Suprapubic skin (tissue), 4 donors: ENCODE data around the gene ZBTB16. TPM values are rescaled to one million over a fixed set of nuclear protein-coding genes. Genes with fewer than 3 reads are reported as not detected.

Experiments
- DNase-seq, 2 donors: peaks; one replicate each; pipeline ENCODE4 v3.0.0-alpha.2; 2019; ENCODE audit warnings: low spot score in 2 of 2
- H3K27ac ChIP-seq: fragments of 200-600 bp; sonication (generic); one replicate; pipeline ENCODE4 v1.5.1; 2019
- H3K27me3 ChIP-seq: fragments of 200-600 bp; sonication (generic); one replicate; pipeline ENCODE4 v1.5.1; 2019
- H3K36me3 ChIP-seq: fragments of 200-600 bp; sonication (generic); one replicate; pipeline ENCODE4 v1.5.1; 2019
- H3K4me1 ChIP-seq: fragments of 200-600 bp; sonication (generic); one replicate; pipeline ENCODE4 v1.5.1; 2019
- H3K4me3 ChIP-seq: fragments of 200-600 bp; sonication (generic); one replicate; pipeline ENCODE4 v1.5.1; 2019; ENCODE audit warnings: mild to moderate bottlenecking
- H3K9me3 ChIP-seq: fragments of 200-600 bp; sonication (generic); one replicate; pipeline ENCODE4 v1.5.1; 2019
- CTCF ChIP-seq, 2 donors: fragments of 200-600 bp in 1 of 2; fragments of 450-650 bp in 1 of 2; sonication (generic) in 1 of 2; IDR thresholded peaks; one replicate each; pipeline ENCODE4 v1.5.1; 2016 to 2019; ENCODE audit warnings: antibody characterized with exemption in 2 of 2, mild to moderate bottlenecking in 1 of 2, moderate library complexity in 1 of 2
- EP300 ChIP-seq: sonication (generic); formaldehyde crosslinking; IDR thresholded peaks from one replicate; pipeline ENCODE4 v1.6.1; 2017; ENCODE audit warnings: antibody characterized with exemption
- POLR2A ChIP-seq, 2 donors: fragments of 450-650 bp; IDR thresholded peaks; one replicate each; pipeline ENCODE4 v1.6.1; 2017; ENCODE audit warnings: antibody characterized with exemption in 2 of 2, mild to moderate bottlenecking in 2 of 2, moderate library complexity in 2 of 2
- POLR2AphosphoS5 ChIP-seq, 3 donors: sonication (generic); formaldehyde crosslinking; IDR thresholded peaks; one replicate each; pipeline ENCODE4 v1.6.1; 2017; ENCODE audit warnings: antibody characterized with exemption in 3 of 3
- WGBS: methylation state at CpG from one replicate; pipeline ENCODE4 v1.1.5; 2018; 5-methylcytosine and 5-hydroxymethylcytosine counted together
- total RNA-seq, 4 donors: library from RNA; depleted of rRNA; stranded (reverse); fragments of >200 nt; gene quantifications; one replicate each; pipeline ENCODE4 v1.1.0, GENCODE V29; 2016

Gene ZBTB16
- total RNA-seq, 4 donors from 2014 or later: 142 to 474 (median 232) TPM

- no peak overlapping the region for H3K4me3 ChIP-seq
- peak overlapping the region; percentile 59 for H3K27ac ChIP-seq
- peaks cover 29% of the 10 kb centered on the region for H3K4me1 ChIP-seq
- WGBS: 63% methylated on average over 3 of the region's 6 CpGs
- no peaks in the 10 kb centered on the region for H3K9me3 ChIP-seq
- DNase-seq: peak in 1 of 2 donors; percentile 86
- no peaks in the 10 kb centered on the region for H3K36me3 ChIP-seq
- peak in 1 of 3 donors; percentile 2 for TF ChIP-seq POLR2AphosphoS5 (IDR thresholded peaks at IDR 0.05)
- peak in 1 of 2 donors; percentile 17 for TF ChIP-seq CTCF (IDR thresholded peaks at IDR 0.05)
- no peak for TF ChIP-seq POLR2A (IDR thresholded peaks at IDR 0.05)
- peaks cover 2% of the 10 kb centered on the region for H3K27me3 ChIP-seq
Measured at GRCh38 chr11:114280696-114281095, 221.2 kb downstream of the ZBTB16 start.

GRCh38 chr11:114281388-114281956, 222.0 kb downstream of the ZBTB16 start:
- 36% methylated on average over 1 of the region's 1 CpG for WGBS
- Histone ChIP-seq H3K4me1 (peaks cover 29% of the 10 kb centered on the region), H3K9me3 (no peaks in the 10 kb centered on the region), H3K36me3 (no peaks in the 10 kb centered on the region), H3K27me3 (peaks cover 2% of the 10 kb centered on the region), H3K4me3 (no peak overlapping the region), H3K27ac (peak overlapping the region; percentile 49)
- no peak for TF ChIP-seq POLR2A (IDR thresholded peaks at IDR 0.05)
- TF ChIP-seq POLR2AphosphoS5 (IDR thresholded peaks at IDR 0.05): no peak
- TF ChIP-seq CTCF (IDR thresholded peaks at IDR 0.05): no peak
- no peak for TF ChIP-seq EP300
- no peak for DNase-seq

DNA sequence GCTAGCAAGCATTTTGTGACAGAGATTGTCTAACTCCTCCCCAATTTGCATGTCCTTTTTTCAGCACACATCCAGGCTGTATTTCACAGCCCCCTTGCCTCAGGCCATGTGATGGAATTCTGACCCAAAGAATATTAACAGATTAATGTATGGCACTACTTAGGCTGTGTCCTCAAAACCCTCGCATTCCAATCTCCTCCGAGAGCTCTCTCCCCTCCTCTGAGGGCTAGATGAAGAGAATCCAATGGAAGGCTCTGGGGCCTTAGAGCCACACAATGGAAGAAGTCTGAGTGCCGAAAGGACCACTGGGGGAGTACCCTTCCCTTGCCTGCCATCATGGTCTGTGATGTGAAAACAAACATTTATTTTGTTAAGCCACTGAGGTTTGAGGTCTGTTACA, 223.0 kb downstream of the ZBTB16 start:
- 81% methylated on average over 3 of the region's 3 CpGs for WGBS
- Histone ChIP-seq H3K27ac (no peak overlapping the region), H3K27me3 (no peaks in the 10 kb centered on the region), H3K4me1 (peaks cover 29% of the 10 kb centered on the region), H3K36me3 (no peaks in the 10 kb centered on the region), H3K9me3 (no peaks in the 10 kb centered on the region), H3K4me3 (no peak overlapping the region)
- TF ChIP-seq CTCF (IDR thresholded peaks at IDR 0.05) (no peak), POLR2A (IDR thresholded peaks at IDR 0.05) (no peak), EP300 (no peak), POLR2AphosphoS5 (IDR thresholded peaks at IDR 0.05) (no peak)
- no peak for DNase-seq

- no peak for TF ChIP-seq CTCF (IDR thresholded peaks at IDR 0.05)
- TF ChIP-seq EP300: no peak
- TF ChIP-seq POLR2AphosphoS5 (IDR thresholded peaks at IDR 0.05): no peak
- TF ChIP-seq POLR2A (IDR thresholded peaks at IDR 0.05): no peak
- WGBS: 85% methylated on average over 3 of the region's 3 CpGs
- H3K9me3 ChIP-seq: no peaks in the 10 kb centered on the region
Measured at GRCh38 chr11:114283422-114283821, 223.9 kb downstream of the ZBTB16 start.

GRCh38 chr11:114284021-114284420, 224.5 kb downstream of the ZBTB16 start:
- H3K4me1 ChIP-seq: peaks cover 29% of the 10 kb centered on the region
- no peak for TF ChIP-seq CTCF (IDR thresholded peaks at IDR 0.05)
- TF ChIP-seq POLR2A (IDR thresholded peaks at IDR 0.05): no peak
- no peak for TF ChIP-seq EP300
- TF ChIP-seq POLR2AphosphoS5 (IDR thresholded peaks at IDR 0.05): no peak
- no peaks in the 10 kb centered on the region for H3K36me3 ChIP-seq
- no peaks in the 10 kb centered on the region for H3K9me3 ChIP-seq
- no peak overlapping the region for H3K4me3 ChIP-seq
- no peak overlapping the region for H3K27ac ChIP-seq
- H3K27me3 ChIP-seq: no peaks in the 10 kb centered on the region
- 26% methylated on average over 2 of the region's 2 CpGs for WGBS
- no peak for DNase-seq

More at GRCh38 chr11:114283422-114283821, 223.9 kb downstream of the ZBTB16 start:
- peaks cover 29% of the 10 kb centered on the region for H3K4me1 ChIP-seq
- no peaks in the 10 kb centered on the region for H3K36me3 ChIP-seq
- H3K27me3 ChIP-seq: no peaks in the 10 kb centered on the region
- DNase-seq: no peak
- no peak overlapping the region for H3K4me3 ChIP-seq
- H3K27ac ChIP-seq: no peak overlapping the region
